Progenitor cell of endocrine pancreas (in vitro differentiated cells): ENCODE data around the gene LCE2D. TPM values are rescaled to one million over a fixed set of nuclear protein-coding genes. Genes with fewer than 3 reads are reported as not detected.
"Not testable (repeated sequence)": the region's sequence is repeated elsewhere in the genome, so short reads cannot be mapped to it uniquely, and the experiment has no call there.

Experiments
- DNase-seq: peaks from one replicate; pipeline ENCODE4 v3.0.0; 2021; ENCODE audit warnings: low spot score; ENCODE audit not compliant: unreplicated experiment
- H3K27ac Mint-ChIP-seq: 2 replicates; pipeline ENCODE4 v1.8.0; 2021; ENCODE audit warnings: mild to moderate bottlenecking, moderate library complexity, mixed read lengths
- H3K27me3 Mint-ChIP-seq: 2 replicates; pipeline ENCODE4 v1.8.0; 2021; ENCODE audit warnings: mixed read lengths
- H3K36me3 Mint-ChIP-seq: 2 replicates; pipeline ENCODE4 v1.8.0; 2022; ENCODE audit warnings: mixed read lengths; ENCODE audit not compliant: insufficient read depth
- H3K4me1 Mint-ChIP-seq: 2 replicates; pipeline ENCODE4 v1.8.0; 2021; ENCODE audit warnings: low read depth, mixed read lengths
- H3K4me3 Mint-ChIP-seq: 2 replicates; pipeline ENCODE4 v1.8.0; 2021; ENCODE audit warnings: low read depth, mild to moderate bottlenecking, moderate library complexity, mixed read lengths
- H3K9me3 Mint-ChIP-seq: 2 replicates; pipeline ENCODE4 v1.8.0; 2021; ENCODE audit warnings: low read depth, mixed read lengths
- total RNA-seq: library from RNA; stranded (reverse); gene quantifications from 2 replicates; pipeline ENCODE4 v1.2.1, GENCODE V29; 2021
- TF ChIP-seq, protein P1 (sequence below): fragments of 200-600 bp; sonication (generic); IDR thresholded peaks from one replicate; pipeline ENCODE4 v1.5.0; 2021; ENCODE audit warnings: antibody characterized with exemption, mild to moderate bottlenecking; ENCODE audit not compliant: unreplicated experiment

The LCE2D gene
- total RNA-seq, 1 donor from 2014 or later: not detected

DNA sequence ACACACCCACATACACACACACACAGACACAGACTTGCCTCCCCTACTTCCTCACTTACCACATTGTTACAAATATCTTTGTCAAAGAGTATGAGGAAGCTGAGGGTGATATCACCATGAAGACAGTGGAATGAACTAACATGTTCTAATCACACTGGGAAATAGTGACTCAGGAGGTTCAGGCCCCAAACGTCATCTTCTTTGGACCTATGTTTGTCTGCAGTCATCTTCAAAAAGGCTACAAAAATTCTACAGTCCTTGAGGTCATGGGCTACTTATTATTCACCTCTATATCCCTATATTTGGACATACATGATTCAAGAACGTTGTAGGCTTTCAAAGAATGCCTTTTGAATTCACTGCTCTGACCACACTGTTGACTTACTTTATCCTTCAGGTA is 9.8 kb downstream of the LCE2D start:
- no peak for DNase-seq
- TF ChIP-seq, protein P1, sequence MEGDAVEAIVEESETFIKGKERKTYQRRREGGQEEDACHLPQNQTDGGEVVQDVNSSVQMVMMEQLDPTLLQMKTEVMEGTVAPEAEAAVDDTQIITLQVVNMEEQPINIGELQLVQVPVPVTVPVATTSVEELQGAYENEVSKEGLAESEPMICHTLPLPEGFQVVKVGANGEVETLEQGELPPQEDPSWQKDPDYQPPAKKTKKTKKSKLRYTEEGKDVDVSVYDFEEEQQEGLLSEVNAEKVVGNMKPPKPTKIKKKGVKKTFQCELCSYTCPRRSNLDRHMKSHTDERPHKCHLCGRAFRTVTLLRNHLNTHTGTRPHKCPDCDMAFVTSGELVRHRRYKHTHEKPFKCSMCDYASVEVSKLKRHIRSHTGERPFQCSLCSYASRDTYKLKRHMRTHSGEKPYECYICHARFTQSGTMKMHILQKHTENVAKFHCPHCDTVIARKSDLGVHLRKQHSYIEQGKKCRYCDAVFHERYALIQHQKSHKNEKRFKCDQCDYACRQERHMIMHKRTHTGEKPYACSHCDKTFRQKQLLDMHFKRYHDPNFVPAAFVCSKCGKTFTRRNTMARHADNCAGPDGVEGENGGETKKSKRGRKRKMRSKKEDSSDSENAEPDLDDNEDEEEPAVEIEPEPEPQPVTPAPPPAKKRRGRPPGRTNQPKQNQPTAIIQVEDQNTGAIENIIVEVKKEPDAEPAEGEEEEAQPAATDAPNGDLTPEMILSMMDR: no peak
- Mint-ChIP-seq H3K36me3 (peaks cover 5% of the 10 kb centered on the region), H3K27me3 (no peaks in the 10 kb centered on the region), H3K9me3 (peaks cover 66% of the 10 kb centered on the region), H3K4me1 (no peaks in the 10 kb centered on the region), H3K27ac (no peak overlapping the region), H3K4me3 (no peak overlapping the region)

DNA sequence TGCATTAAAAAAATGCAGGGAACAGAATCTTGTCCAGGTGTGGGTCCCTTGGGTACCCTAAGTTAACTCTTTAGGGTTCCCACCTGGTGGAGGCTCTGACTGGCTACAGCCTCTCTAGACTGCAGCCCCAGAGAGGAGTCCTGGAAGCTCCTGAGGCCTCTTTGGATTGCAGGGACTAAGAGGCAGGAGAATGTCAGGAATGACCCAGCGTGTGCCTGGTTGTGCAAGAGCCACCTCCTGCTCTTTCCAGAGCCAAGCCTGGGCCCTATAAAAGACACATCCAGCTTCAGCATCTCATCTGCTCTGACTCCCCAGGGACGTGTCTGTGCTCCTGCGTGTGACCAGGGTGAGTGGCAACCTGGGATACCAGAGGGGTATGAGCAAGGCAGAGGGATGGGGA is 11.8 kb downstream of the LCE2D start, which contains the start of gene LCE2C:
Gene LCE2C (plus strand): TSS at position 297 of the 400 bp plus-strand sequence. CDS start 737 bp downstream, outside the sequence.
- not testable (repeated sequence) for H3K4me1 Mint-ChIP-seq, DNase-seq, H3K4me3 Mint-ChIP-seq, H3K27ac Mint-ChIP-seq, H3K36me3 Mint-ChIP-seq, H3K27me3 Mint-ChIP-seq
- peaks cover 63% of the 10 kb centered on the region for H3K9me3 Mint-ChIP-seq

DNA sequence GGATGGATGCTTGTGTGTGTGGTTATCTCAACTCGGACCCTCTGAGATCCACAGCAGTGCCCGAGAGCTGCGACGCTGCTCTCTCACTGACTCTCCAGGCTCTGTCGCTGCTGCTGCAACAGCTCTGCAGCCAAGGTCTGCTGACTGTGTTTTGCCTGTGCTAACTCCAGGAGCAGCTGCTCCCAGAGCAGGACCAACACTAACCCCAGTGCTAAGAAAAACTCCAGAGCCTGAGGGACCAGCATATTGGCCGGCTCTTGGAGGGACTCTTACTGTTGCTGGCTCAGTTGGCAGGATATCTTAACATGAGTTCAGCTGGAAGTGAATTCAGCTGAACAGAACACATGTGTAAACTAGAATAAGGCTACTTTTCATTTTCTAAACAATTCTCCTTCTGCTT is 16.3 kb downstream of the LCE2D start:
- Mint-ChIP-seq H3K9me3 (peaks cover 54% of the 10 kb centered on the region), H3K36me3 (peaks cover 3% of the 10 kb centered on the region), H3K27ac (no peak overlapping the region), H3K27me3 (no peaks in the 10 kb centered on the region), H3K4me3 (no peak overlapping the region), H3K4me1 (no peaks in the 10 kb centered on the region)
- no peak for DNase-seq
- TF ChIP-seq, protein P1: no peak

DNA sequence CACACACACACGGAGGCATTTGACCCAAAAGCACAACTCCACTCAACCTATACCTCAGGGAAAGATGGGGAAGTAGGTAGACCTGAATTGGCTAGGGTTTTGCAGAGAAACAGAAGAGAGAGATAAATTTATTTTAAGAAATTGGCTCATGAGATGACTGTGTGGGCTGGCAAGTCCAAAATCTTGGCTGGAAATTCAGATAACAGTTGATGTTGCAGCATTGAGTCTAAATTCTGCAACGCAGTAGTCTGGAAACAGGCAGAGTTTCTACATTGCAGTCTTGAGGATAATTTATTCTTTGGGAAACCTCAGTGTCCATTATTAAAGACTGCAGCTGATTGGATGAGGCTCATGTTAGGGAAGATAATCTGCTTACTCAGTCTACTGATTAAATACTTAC is 18.4 kb downstream of the LCE2D start:
- no peak for DNase-seq
- no peak overlapping the region for H3K27ac Mint-ChIP-seq
- no peak overlapping the region for H3K4me3 Mint-ChIP-seq
- no peaks in the 10 kb centered on the region for H3K4me1 Mint-ChIP-seq
- peaks cover 50% of the 10 kb centered on the region for H3K9me3 Mint-ChIP-seq
- H3K27me3 Mint-ChIP-seq: no peaks in the 10 kb centered on the region
- peaks cover 2% of the 10 kb centered on the region for H3K36me3 Mint-ChIP-seq
- TF ChIP-seq, protein P1: no peak

DNA sequence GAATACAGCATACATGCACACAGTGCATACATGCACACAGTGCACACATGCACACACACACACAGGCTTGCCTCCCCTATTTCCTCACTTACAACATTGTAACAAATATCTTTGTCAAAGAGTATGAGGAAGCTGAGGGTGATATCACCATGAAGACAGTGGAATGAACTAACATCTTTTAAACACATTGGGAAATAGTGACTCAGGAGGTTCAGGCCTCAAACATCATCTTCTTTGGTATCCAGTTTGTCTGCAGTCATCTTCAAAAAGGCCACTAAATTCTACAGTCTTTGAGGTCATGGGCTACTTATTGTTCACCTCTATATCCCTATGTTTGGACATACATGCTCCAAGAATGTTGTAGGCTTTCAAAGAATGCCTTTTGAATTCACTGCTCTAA is 20.7 kb downstream of the LCE2D start:
- H3K36me3 Mint-ChIP-seq: no peaks in the 10 kb centered on the region
- H3K27ac Mint-ChIP-seq: no peak overlapping the region
- DNase-seq: no peak
- H3K9me3 Mint-ChIP-seq: peaks cover 49% of the 10 kb centered on the region
- no peaks in the 10 kb centered on the region for H3K4me1 Mint-ChIP-seq
- TF ChIP-seq, protein P1: no peak
- no peaks in the 10 kb centered on the region for H3K27me3 Mint-ChIP-seq
- no peak overlapping the region for H3K4me3 Mint-ChIP-seq

DNA sequence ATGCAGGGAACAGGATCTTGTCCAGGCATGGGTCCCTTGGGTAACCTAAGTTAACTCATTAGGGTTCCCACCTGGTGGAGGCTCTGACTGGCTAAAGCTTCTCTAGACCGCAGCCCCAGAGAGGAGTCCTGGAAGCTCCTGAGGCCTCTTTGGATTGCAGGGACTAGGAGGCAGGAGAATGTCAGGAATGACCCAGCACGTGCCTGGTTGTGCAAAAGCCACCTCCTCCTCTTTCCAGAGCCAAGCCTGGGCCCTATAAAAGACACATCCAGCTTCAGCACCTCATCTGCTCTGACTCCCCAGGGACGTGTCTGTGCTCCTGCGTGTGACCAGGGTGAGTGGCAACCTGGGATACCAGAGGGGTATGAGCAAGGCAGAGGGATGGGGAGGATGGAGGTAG is 22.6 kb downstream of the LCE2D start, which contains the start of gene LCE2B:
Gene LCE2B (plus strand): TSS at position 301 of the 400 bp plus-strand sequence. CDS start 721 bp downstream, outside the sequence.
- not testable (repeated sequence) for DNase-seq, H3K27ac Mint-ChIP-seq, H3K36me3 Mint-ChIP-seq, H3K4me1 Mint-ChIP-seq, H3K27me3 Mint-ChIP-seq, H3K4me3 Mint-ChIP-seq
- H3K9me3 Mint-ChIP-seq: peaks cover 53% of the 10 kb centered on the region
